OCI-LY7 (cell line): ENCODE data around the gene CXCL12. TPM values are rescaled to one million over a fixed set of nuclear protein-coding genes. Genes with fewer than 3 reads are reported as not detected.

Source experiments
- Bru-seq: library from RNA; stranded (reverse); fragments of 400-500 nt; gene quantifications from one replicate; lab custom pipeline; 2021; lab: Mats Ljungman, UMichigan
- BruChase-seq, 2 experiments: library from RNA; stranded (reverse); fragments of 400-500 nt; gene quantifications; one replicate each; lab custom pipeline; 2021; lab: Mats Ljungman, UMichigan
- BruUV-seq: library from RNA; stranded (reverse); fragments of 400-500 nt; replicated peaks from 2 replicates; lab custom pipeline; 2021; lab: Mats Ljungman, UMichigan
- CTCF ChIA-PET: fragments of 300-600 bp; sonication (Branson Sonifier 250); formaldehyde crosslinking; loops from one replicate; lab custom pipeline; 2022; ENCODE audit warnings: antibody characterized with exemption; ENCODE audit not compliant: unreplicated experiment; lab: Charles Lee
- POLR2A ChIA-PET: fragments of 300-600 bp; sonication (Branson Sonifier 250); formaldehyde crosslinking; loops from one replicate; lab custom pipeline; 2022; ENCODE audit warnings: antibody characterized with exemption; lab: Charles Lee
- DNase-seq: peaks from one replicate; pipeline ENCODE4 v3.0.0-alpha.2; 2015; ENCODE audit warnings: low spot score
- H2AFZ ChIP-seq: fragments of 200-600 bp; sonication (generic), shearing (Covaris generic); 2 replicates; pipeline ENCODE4 v1.6.1; 2014; ENCODE audit warnings: mild to moderate bottlenecking, antibody characterized with exemption, low read length, moderate library complexity
- H3K27ac ChIP-seq: fragments of 200-600 bp; sonication (generic); 2 replicates; pipeline ENCODE4 v1.5.1; 2014; ENCODE audit warnings: mixed run types, low read depth, mild to moderate bottlenecking, moderate library complexity, low read length, inconsistent platforms; ENCODE audit not compliant: poor library complexity, severe bottlenecking
- H3K36me3 ChIP-seq: fragments of 200-600 bp; sonication (generic); 2 replicates; pipeline ENCODE4 v1.6.1; 2014; ENCODE audit warnings: mild to moderate bottlenecking, antibody characterized with exemption, low read length, moderate library complexity, mixed read lengths; ENCODE audit not compliant: insufficient read depth
- H3K4me1 ChIP-seq: fragments of 200-600 bp; sonication (generic); 2 replicates; pipeline ENCODE4 v1.5.1; 2014; ENCODE audit warnings: mild to moderate bottlenecking, low read length; ENCODE audit not compliant: insufficient read depth, poor library complexity, severe bottlenecking
- H3K4me2 ChIP-seq: fragments of 200-600 bp; sonication (generic); 2 replicates; pipeline ENCODE4 v1.6.1; 2014; ENCODE audit warnings: mild to moderate bottlenecking, low read length
- H3K4me3 ChIP-seq: fragments of 200-600 bp; sonication (generic); 2 replicates; pipeline ENCODE4 v1.5.1; 2014; ENCODE audit warnings: mild to moderate bottlenecking, low read depth, low read length; ENCODE audit not compliant: poor library complexity, severe bottlenecking
- H3K79me2 ChIP-seq: fragments of 200-600 bp; sonication (generic); 2 replicates; pipeline ENCODE4 v1.6.1; 2016; ENCODE audit warnings: low read depth, mild to moderate bottlenecking, low read length, moderate library complexity, mixed read lengths; ENCODE audit not compliant: insufficient read depth
- H3K9me2 ChIP-seq: fragments of 200-600 bp; sonication (generic); 2 replicates; pipeline ENCODE4 v1.6.1; 2016; ENCODE audit warnings: mild to moderate bottlenecking, low read length, mixed read lengths; ENCODE audit not compliant: insufficient read depth
- H3K9me3 ChIP-seq: fragments of 200-600 bp; sonication (generic); 2 replicates; pipeline ENCODE4 v1.6.1; 2014; ENCODE audit warnings: mild to moderate bottlenecking, mixed run types, low read length, mixed read lengths
- H4K20me1 ChIP-seq: fragments of 200-600 bp; sonication (generic); 2 replicates; pipeline ENCODE4 v1.6.1; 2014; ENCODE audit warnings: mild to moderate bottlenecking, antibody characterized with exemption, low read length, moderate library complexity, mixed read lengths; ENCODE audit not compliant: insufficient read depth
- EZH2phosphoT487 ChIP-seq: fragments of 200-600 bp; sonication (generic); IDR thresholded peaks from 2 replicates; pipeline ENCODE4 v1.6.1; 2018; ENCODE audit warnings: low read depth, borderline replicate concordance, mild to moderate bottlenecking, mixed run types, antibody characterized with exemption, low read length, moderate library complexity, mixed read lengths
- intact Hi-C: fragments of 100-400 bp; cut with micrococcal nuclease; formaldehyde crosslinking; loops from one replicate; pipeline ENCODE4 v1.10.0; 2022; ENCODE audit not compliant: unreplicated experiment
- long read RNA-seq: library from polyadenylated mRNA; stranded (forward); transcript quantifications from one replicate; pipeline ENCODE4 v2.0.0, GENCODE V29; 2022
- total RNA-seq, 2 experiments: library from RNA; depleted of rRNA in 1 of 2; stranded (reverse); fragments of >200 nt in 1 of 2; shearing (Covaris generic) in 1 of 2; gene quantifications; 2 replicates each; pipeline ENCODE4 v1.2.3, GENCODE V29; 2014 to 2022
- TF ChIP-seq, protein P1 (sequence below): fragments of 200-600 bp; sonication (generic); conservative IDR thresholded peaks from 2 replicates; pipeline ENCODE4 v1.5.1; 2014; ENCODE audit warnings: mild to moderate bottlenecking, antibody characterized with exemption, low read length, moderate library complexity, mixed read lengths

CXCL12 gene
- total RNA-seq (2014; rRNA removed; shearing (Covaris generic)) (not detected in 2 replicates), total RNA-seq (2022) (not detected in 2 replicates), Bru-seq, nascent RNA (not detected), BruChase-seq, experiment 1, labeled RNA remaining after a 6-hour chase (not detected), BruChase-seq, experiment 2, labeled RNA remaining after a 2-hour chase (not detected)
- long read RNA-seq, result 0 reads

DNA sequence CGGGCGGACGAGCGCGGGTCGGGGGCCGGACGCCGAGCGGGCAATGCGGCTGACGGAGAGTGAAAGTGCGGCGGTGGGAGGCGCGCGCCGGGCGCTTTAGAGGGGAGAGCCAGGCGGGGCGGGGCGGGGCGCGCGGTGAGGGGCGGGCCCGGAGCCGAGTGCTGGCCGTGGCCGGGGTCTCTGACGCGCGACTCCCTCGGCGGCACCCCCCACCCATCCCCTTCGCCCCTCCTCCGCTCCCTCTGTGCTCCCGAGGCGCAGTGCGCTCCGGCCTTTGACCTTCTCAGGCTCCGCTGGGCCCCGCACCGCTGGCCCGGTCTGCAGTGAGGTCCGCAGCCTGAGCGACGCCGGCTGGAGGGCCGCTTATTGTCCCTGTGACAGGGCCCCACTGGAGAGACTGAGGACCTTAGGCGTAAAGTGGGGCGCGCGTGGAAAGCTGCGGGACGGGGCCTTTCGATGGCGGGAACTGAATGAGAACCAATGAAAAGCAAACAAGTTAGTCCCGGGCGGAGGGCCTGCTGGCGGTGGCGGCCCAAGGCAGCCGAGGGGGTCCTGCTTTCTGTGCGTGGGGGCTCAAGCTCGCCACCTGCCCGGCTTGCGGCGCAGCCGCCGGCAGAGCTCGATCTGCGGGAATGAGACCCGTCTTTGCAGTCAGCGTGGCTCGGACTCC, at the start of gene CXCL12:
TSS of gene CXCL12 (minus strand) at position 72 of the 670 bp plus-strand sequence. CDS start 92 bp downstream, outside the sequence.
- intact Hi-C loops, result loop anchor here (5.0 kb wide), 1 partner anchor 693 kb away; no protein-coding TSS in a partner anchor
- H3K36me3 ChIP-seq, result no peaks in the 10 kb centered on the region
- no peak within 1 kb of the TSS for H3K4me3 ChIP-seq
- CTCF ChIA-PET, result no interaction called here
- H3K27ac ChIP-seq, result no peak within 1 kb of the TSS
- BruUV-seq, result no TSS peak
- no peaks in the 10 kb centered on the region for H3K9me3 ChIP-seq
- H3K4me1 ChIP-seq, result no peaks in the 10 kb centered on the region
- H2AFZ ChIP-seq, result no peak within 1 kb of the TSS
- no peaks in the 10 kb centered on the region for H3K9me2 ChIP-seq
- no peak for DNase-seq
- H3K4me2 ChIP-seq, result no peak within 1 kb of the TSS
- POLR2A ChIA-PET, result no interaction called here
- TF ChIP-seq, protein P1, sequence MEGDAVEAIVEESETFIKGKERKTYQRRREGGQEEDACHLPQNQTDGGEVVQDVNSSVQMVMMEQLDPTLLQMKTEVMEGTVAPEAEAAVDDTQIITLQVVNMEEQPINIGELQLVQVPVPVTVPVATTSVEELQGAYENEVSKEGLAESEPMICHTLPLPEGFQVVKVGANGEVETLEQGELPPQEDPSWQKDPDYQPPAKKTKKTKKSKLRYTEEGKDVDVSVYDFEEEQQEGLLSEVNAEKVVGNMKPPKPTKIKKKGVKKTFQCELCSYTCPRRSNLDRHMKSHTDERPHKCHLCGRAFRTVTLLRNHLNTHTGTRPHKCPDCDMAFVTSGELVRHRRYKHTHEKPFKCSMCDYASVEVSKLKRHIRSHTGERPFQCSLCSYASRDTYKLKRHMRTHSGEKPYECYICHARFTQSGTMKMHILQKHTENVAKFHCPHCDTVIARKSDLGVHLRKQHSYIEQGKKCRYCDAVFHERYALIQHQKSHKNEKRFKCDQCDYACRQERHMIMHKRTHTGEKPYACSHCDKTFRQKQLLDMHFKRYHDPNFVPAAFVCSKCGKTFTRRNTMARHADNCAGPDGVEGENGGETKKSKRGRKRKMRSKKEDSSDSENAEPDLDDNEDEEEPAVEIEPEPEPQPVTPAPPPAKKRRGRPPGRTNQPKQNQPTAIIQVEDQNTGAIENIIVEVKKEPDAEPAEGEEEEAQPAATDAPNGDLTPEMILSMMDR, result no peak
- no peak for TF ChIP-seq EZH2phosphoT487
- no peaks in the 10 kb centered on the region for H4K20me1 ChIP-seq
- no peaks in the 10 kb centered on the region for H3K79me2 ChIP-seq

DNA sequence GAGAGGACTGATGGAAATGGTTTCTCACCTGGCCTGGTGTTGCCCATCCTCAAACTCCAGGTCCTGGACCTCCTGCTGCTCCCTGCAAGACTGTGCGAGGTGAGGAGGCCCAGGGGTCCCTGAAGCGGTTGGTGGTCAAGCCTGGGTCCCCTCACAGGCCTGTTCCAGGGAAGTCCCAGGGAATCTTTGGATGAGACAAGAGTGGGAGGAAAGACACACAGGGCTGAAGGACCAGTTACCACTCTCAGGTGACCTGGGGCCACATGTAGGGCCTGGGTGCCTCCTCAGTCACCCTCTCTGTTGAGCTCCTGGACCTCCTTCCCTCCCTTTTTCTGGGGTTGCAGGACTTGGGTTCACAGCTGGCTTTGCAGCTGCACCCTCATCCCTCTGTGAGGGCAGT, 42.6 kb upstream of the CXCL12 start:
- ChIA-PET POLR2A (interaction anchor here (0.6 kb wide), 1 partner anchor 294 kb away, joined by 4 read pairs; no protein-coding TSS in a partner anchor), CTCF (no interaction called here)
- H3K4me2 ChIP-seq, result no peak overlapping the region
- intact Hi-C loops, result no loop called here
- H3K4me3 ChIP-seq, result no peak overlapping the region
- H3K9me2 ChIP-seq, result no peaks in the 10 kb centered on the region
- no peaks in the 10 kb centered on the region for H4K20me1 ChIP-seq
- DNase-seq, result no peak
- no peak overlapping the region for H3K27ac ChIP-seq
- TF ChIP-seq, protein P1, result no peak
- TF ChIP-seq EZH2phosphoT487, result no peak
- H3K36me3 ChIP-seq, result no peaks in the 10 kb centered on the region
- no peaks in the 10 kb centered on the region for H3K79me2 ChIP-seq
- H3K4me1 ChIP-seq, result no peaks in the 10 kb centered on the region
- H3K9me3 ChIP-seq, result no peaks in the 10 kb centered on the region
- BruUV-seq, result no TSS peak
- no peak overlapping the region for H2AFZ ChIP-seq

DNA sequence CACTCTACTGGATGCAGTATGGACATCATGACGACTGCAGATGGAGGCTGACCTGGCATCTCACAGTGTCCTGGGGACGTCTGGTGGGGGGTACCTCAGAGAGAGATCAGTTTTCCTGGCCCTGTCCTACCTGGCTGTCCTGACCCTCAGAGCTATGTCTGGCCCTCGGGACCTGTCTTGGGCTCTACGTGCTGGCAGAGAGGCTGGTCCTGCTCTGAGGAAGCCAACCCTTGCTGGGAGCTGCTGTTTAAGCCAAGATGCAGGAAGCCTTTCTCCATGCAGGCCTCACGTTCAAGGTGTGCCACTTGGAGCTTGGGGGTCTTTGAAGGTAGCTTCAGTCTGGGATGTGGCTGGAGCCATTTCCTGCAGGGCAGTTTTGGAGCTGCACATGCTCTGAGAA, 42.1 kb upstream of the CXCL12 start:
- POLR2A ChIA-PET, result interaction anchor here (0.5 to 0.6 kb wide), 2 partner anchors 67 to 294 kb away, joined by 3 to 4 read pairs; no protein-coding TSS in a partner anchor
- no peak for DNase-seq

More for the DNA sequence above, 42.1 kb upstream of the CXCL12 start:
- Histone ChIP-seq H3K4me1 (no peaks in the 10 kb centered on the region), H3K9me3 (no peaks in the 10 kb centered on the region), H3K9me2 (no peaks in the 10 kb centered on the region), H2AFZ (no peak overlapping the region), H3K4me2 (no peak overlapping the region), H3K27ac (no peak overlapping the region), H4K20me1 (no peaks in the 10 kb centered on the region), H3K79me2 (no peaks in the 10 kb centered on the region), H3K36me3 (no peaks in the 10 kb centered on the region), H3K4me3 (no peak overlapping the region)
- BruUV-seq, result no TSS peak
- TF ChIP-seq, protein P1, result no peak
- TF ChIP-seq EZH2phosphoT487, result no peak
- CTCF ChIA-PET, result no interaction called here
- intact Hi-C loops, result no loop called here
